ENCODE results near the gene GRK3.

DNA sequence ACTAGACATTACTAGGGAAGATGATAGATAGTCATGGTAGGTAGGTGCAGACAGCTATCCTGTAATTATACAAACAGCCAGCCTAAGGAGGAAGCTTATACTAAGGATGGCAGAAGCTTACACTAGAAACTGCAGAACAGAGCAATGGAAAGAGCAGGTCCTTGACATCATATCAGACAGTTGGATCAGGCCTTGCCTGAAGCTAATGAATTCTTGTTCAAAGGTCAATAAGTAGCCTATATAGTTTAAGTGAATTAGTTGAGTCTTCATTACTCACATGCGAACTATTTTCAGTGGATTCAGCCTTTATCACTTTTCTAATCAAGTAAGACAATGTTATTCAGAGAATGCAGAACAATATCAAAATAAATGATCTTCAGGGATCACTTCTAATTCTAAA lies 22.3 kb upstream of the GRK3 start:
- TF ChIP-seq POLR2A (IDR thresholded peaks at IDR 0.05; ENCODE audit: low read length): no peak
- no peak for TF ChIP-seq GATA1 (IDR thresholded peaks at IDR 0.05; ENCODE audit: low read depth, low read length)
